H1 (cell line): Measurements from ENCODE around the gene NWD2. TPM values are rescaled to one million over a fixed set of nuclear protein-coding genes. Genes with fewer than 3 reads are reported as not detected.

Source experiments
- ASH2L ChIP-seq: fragments of 200-600, 300-600 bp; sonication (generic); IDR thresholded peaks from one replicate; pipeline ENCODE4 v1.7.1; 2017; ENCODE audit warnings: low read length
- BCL11A ChIP-seq, 2 experiments: IDR thresholded peaks; one replicate each; pipeline ENCODE4 v1.6.1; 2011; ENCODE audit warnings: low read depth in 2 of 2, low read length in 2 of 2, mild to moderate bottlenecking in 2 of 2
- BRCA1 ChIP-seq: IDR thresholded peaks from 2 replicates; pipeline ENCODE4 v1.6.1; 2012; ENCODE audit warnings: low read depth, low read length, improper control_type of control experiment
- KDM1A ChIP-seq: fragments of 200-600, 300-600 bp; sonication (generic); IDR thresholded peaks from 2 replicates; pipeline ENCODE4 v1.7.1; 2016; ENCODE audit warnings: mild to moderate bottlenecking, low read length, borderline replicate concordance
- KDM5A ChIP-seq: fragments of 200-600 bp; IDR thresholded peaks from 2 replicates; pipeline ENCODE4 v1.7.1; 2012; ENCODE audit warnings: mild to moderate bottlenecking, low read length, inconsistent platforms, mixed read lengths
- SP2 ChIP-seq: IDR thresholded peaks from 2 replicates; pipeline ENCODE4 v1.6.1; 2012; ENCODE audit warnings: mild to moderate bottlenecking, low read length, inconsistent platforms
- polyA plus RNA-seq, 7 experiments: library from polyadenylated mRNA; depleted of rRNA in 3 of 7; stranded (reverse) in 5 of 7; unstranded in 2 of 7; fragments of >200 nt in 5 of 7; fragments of 200-250 nt in 2 of 7; gene quantifications; 1 replicate in 5 of 7; 2 replicates in 1 of 7; 4 replicates in 1 of 7; pipeline versions ENCODE4 v1.2.1 to v1.2.3, GENCODE V29; 2011 to 2013; ENCODE audit warnings: missing spikeins in 2 of 7, mixed read lengths in 2 of 7
- total RNA-seq: library from RNA; stranded (reverse); fragmentation: NEBNext Ultra II Directional; extraction: Animal tissue kit (Norgen Biotek cat#: 25700); gene quantifications from 2 replicates; pipeline ENCODE4 v1.2.1, GENCODE V29; 2021

The NWD2 gene
- total and polyA plus RNA-seq, 2 of the 8 experiments (the other 6 are each of a cell fraction or from before 2014, with no cell fraction given) = under 0.01 TPM; not detected in 1

DNA sequence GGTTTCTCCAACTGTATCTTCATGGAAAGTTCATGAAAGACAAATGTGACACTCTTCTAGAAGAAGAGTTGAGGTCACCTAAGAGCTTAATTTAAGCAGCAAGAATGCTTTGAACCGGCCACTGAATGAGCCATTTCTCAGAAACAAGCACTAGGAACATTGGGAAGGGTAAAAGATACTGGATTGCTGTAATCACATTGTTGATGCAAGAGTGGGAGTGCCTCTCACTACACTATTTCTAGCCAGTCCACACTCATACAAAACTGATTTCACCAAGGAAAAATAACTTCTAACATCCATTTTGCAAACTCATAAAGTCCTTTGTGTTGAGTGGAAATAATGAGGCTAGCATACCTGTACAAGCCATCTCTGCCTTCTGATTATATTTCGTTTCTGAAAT, 221.3 kb downstream of the NWD2 start (continued):
- no peak for TF ChIP-seq SP2
- no peak for TF ChIP-seq KDM5A
- TF ChIP-seq ASH2L = no peak
- no peak for TF ChIP-seq BRCA1
- TF ChIP-seq KDM1A = no peak
- no peak for TF ChIP-seq BCL11A (IDR thresholded peaks at IDR 0.05; ENCODE audit: low read depth in 2 of 2, low read length in 2 of 2)
- TF ChIP-seq, all 59 proteins: peak for 0
